Suppressor macrophage treated with lipopolysaccharide for 4 hours (primary cell): ENCODE measurements around the gene DGAT2L6.
"Not testable (repeated sequence)": the region's sequence is repeated elsewhere in the genome, so short reads cannot be mapped to it uniquely, and the experiment has no call there.

Source experiments
- DNase-seq: peaks from one replicate; pipeline ENCODE4 v3.0.0-alpha.2; 2020

The DGAT2L6 gene

DNA sequence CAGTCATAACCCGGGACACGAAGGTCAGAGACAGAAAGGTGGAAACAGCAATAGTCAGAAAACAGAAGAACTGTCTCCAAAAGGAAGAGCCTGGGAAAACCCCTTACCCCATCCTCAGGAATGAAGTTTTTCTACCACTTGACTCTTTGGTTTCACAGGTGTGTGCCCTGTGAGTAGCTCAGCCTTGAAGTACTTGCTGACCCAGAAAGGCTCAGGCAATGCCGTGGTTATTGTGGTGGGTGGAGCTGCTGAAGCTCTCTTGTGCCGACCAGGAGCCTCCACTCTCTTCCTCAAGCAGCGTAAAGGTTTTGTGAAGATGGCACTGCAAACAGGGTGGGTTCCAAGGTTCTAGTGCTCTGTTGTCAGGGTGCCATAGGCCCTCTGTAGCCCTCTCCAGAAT, 24.4 kb downstream of the DGAT2L6 start:
- DNase-seq, result no peak

- no peak for DNase-seq
These were observed 31.2 kb downstream of the DGAT2L6 start for GRCh38 chrX:70208479-70208878.

GRCh38 chrX:70209570-70209969, 32.3 kb downstream of the DGAT2L6 start:
- not testable (repeated sequence) for DNase-seq

GRCh38 chrX:70219938-70220764, 42.9 kb downstream of the DGAT2L6 start:
- no peak for DNase-seq

DNA sequence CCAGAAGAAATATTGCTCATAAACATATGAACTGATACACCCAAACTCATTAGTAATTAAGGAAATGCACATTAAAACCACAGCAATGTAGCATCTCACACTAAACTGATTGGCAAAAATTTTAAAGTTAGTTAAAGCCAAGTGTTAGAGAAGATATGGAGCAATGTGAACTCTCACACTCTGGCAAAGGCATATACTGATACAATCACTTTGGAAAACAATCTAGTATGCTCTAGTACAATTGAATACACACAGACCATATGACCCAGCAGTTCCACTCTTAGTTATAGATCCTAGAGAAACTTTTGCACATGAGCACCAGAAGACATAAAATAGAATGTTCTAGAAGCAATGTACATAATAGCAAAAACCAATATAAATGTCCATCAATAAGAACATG, 48.8 kb downstream of the DGAT2L6 start:
- DNase-seq, result no peak

DNA sequence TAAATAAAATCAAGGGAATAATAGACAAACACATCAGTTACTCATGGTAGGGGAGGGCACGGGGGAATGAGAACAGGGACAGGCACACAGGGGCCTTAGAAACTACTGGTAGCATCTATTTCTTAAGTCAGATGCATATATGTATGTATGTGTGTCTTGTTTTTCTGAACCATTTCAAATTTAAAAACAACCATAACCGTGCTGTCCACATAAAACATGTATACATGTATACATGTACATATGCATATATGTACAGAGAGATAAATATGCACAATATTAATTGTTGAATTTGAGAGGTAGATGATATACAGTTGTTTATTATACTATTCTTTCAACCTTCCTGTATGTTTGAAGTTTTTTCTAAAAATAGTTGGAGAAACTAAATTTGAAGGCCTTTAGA, 49.4 kb downstream of the DGAT2L6 start:
- DNase-seq, result no peak

GRCh38 chrX:70231666-70232065, 54.4 kb downstream of the DGAT2L6 start:
- DNase-seq, result no peak

- no peak for DNase-seq
These were observed 57.1 kb downstream of the DGAT2L6 start, which contains the start of gene AWAT1 for GRCh38 chrX:70234355-70234754. TSS of gene AWAT1 (plus strand) at chrX:70234655. CDS start at chrX:70234696, 41 bp downstream.

- DNase-seq, result no peak
These were observed 63.5 kb downstream of the DGAT2L6 start for GRCh38 chrX:70240751-70241150.

DNA sequence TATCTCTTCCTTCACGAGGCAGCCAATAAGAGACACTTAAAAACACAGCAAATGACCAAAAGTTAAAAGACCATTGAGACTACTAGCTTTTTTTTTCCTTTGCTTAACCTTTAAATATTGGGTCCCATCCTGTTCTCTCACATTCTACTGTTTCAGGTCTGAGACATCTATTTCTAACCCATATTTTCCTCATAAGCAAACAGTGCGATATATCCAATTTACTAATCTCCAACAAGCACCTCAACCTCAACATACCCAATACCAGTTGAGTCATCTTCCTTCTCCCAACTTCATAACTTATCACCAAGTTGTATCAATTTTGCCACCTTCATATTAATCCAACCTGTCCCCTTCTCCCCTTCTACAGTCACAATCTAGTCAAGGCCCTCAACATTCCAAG, 64.2 kb downstream of the DGAT2L6 start:
- no peak for DNase-seq

GRCh38 chrX:70243601-70244000, 66.3 kb downstream of the DGAT2L6 start:
- DNase-seq, result not testable (repeated sequence)

- no peak for DNase-seq
These were observed 67.6 kb downstream of the DGAT2L6 start for GRCh38 chrX:70244881-70245280.

DNA sequence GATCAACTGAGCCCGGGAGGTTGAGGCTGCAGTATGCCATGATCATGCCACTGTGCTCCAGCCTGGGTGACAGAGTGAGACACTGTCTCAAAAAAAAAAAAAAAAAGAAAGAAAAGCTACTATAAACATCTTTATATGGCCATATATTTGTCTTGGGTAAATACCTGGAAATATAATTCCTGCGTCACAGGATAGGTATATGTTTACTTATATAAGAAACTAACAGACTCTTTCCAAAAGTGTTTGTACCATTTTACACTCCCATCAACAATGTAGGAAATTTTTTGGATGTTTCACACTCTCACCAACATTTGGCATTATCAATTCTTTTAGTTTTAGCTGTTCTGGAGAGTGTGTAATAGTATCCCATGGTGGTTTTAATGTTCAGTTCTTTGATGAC, 70.0 kb downstream of the DGAT2L6 start:
- DNase-seq, result no peak

DNA sequence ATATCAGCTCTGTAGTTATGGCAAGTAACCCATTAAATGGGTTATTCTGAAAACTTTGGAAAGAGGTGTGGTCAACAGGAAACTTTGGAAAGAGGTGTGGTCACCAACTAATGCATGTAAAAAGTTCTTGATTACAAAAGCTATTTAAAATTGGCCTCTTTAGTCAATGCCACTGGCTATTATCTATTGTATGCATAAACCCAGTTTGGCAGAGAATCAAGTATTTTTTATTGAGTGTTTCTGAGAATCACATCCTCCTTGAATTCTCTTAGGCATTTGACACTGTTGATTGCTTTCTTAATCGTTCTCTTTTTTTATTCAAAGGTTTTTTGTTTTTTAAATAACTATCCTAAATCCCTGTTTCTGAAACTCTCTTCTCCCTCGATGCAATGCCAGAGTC, 75.2 kb downstream of the DGAT2L6 start:
- DNase-seq, result no peak

GRCh38 chrX:70253377-70254062, 76.2 kb downstream of the DGAT2L6 start:
- no peak for DNase-seq

GRCh38 chrX:70254063-70254400, 76.7 kb downstream of the DGAT2L6 start:
- no peak for DNase-seq

GRCh38 chrX:70254909-70255308, 77.6 kb downstream of the DGAT2L6 start:
- DNase-seq, result no peak
